GM12878 (cell line): Measurements from ENCODE around the gene STAMBPL1. TPM values are rescaled to one million over a fixed set of nuclear protein-coding genes. Genes with fewer than 3 reads are reported as not detected.

Source experiments
- CBX3 ChIP-seq: fragments of 200-600 bp; sonication (generic); IDR thresholded peaks from 2 replicates; pipeline ENCODE4 v1.6.1; 2016; ENCODE audit warnings: low read depth, borderline replicate concordance
- CBX5 ChIP-seq: sonication (generic); IDR thresholded peaks from 2 replicates; pipeline ENCODE4 v1.6.1; 2016; ENCODE audit warnings: low read depth, moderate library complexity, mild to moderate bottlenecking, inconsistent platforms
- CEBPZ ChIP-seq: fragments of 150-350 bp; IDR thresholded peaks from 2 replicates; pipeline ENCODE4 v1.6.1; 2016; ENCODE audit warnings: low read depth, low read length
- CHD2 ChIP-seq: IDR thresholded peaks from 2 replicates; pipeline ENCODE4 v1.6.1; 2011; ENCODE audit warnings: low read depth, low read length, improper control_type of control experiment, borderline replicate concordance
- CHD4 ChIP-seq: fragments of 200-600 bp; sonication (generic); IDR thresholded peaks from 2 replicates; pipeline ENCODE4 v1.6.1; 2016; ENCODE audit warnings: mild to moderate bottlenecking
- DPF2 ChIP-seq: fragments of 450-650 bp; IDR thresholded peaks from 2 replicates; pipeline ENCODE4 v1.6.1; 2017; ENCODE audit warnings: mild to moderate bottlenecking
- HDAC2 ChIP-seq: fragments of 200-600 bp; sonication (generic); IDR thresholded peaks from 2 replicates; pipeline ENCODE4 v1.6.1; 2017
- HDGF ChIP-seq: fragments of 450-650 bp; IDR thresholded peaks from 2 replicates; pipeline ENCODE4 v1.6.1; 2016; ENCODE audit warnings: antibody characterized with exemption
- LARP7 ChIP-seq: fragments of 450-650 bp; IDR thresholded peaks from 2 replicates; pipeline ENCODE4 v1.6.1; 2017; ENCODE audit warnings: mild to moderate bottlenecking
- MTA2 ChIP-seq: fragments of 450-650 bp; IDR thresholded peaks from 2 replicates; pipeline ENCODE4 v1.6.1; 2016; ENCODE audit warnings: low read depth, mild to moderate bottlenecking, moderate library complexity
- MYB ChIP-seq: fragments of 150-350 bp; IDR thresholded peaks from 2 replicates; pipeline ENCODE4 v1.6.1; 2014; ENCODE audit warnings: mild to moderate bottlenecking, low read depth, low read length, borderline replicate concordance
- NFYB ChIP-seq: IDR thresholded peaks from 2 replicates; pipeline ENCODE4 v1.6.1; 2011; ENCODE audit warnings: low read depth, mild to moderate bottlenecking, low read length, improper control_type of control experiment, moderate library complexity; ENCODE audit not compliant: insufficient read depth
- POLR2A ChIP-seq: IDR thresholded peaks from 2 replicates; pipeline ENCODE4 v1.6.1; 2011; ENCODE audit warnings: low read depth, mild to moderate bottlenecking, low read length
- RBBP5 ChIP-seq: fragments of 200-600 bp; sonication (generic); conservative IDR thresholded peaks from 2 replicates; pipeline ENCODE4 v1.6.1; 2016
- RFX5 ChIP-seq: IDR thresholded peaks from 2 replicates; pipeline ENCODE4 v1.6.1; 2011; ENCODE audit warnings: low read depth, low read length, improper control_type of control experiment
- SMAD5 ChIP-seq: IDR thresholded peaks from 2 replicates; pipeline ENCODE4 v1.6.1; 2016; ENCODE audit warnings: antibody characterized with exemption, low read depth
- SREBF1 ChIP-seq: IDR thresholded peaks from 2 replicates; pipeline ENCODE4 v1.6.1; 2012; ENCODE audit warnings: mild to moderate bottlenecking, low read length
- SREBF2 ChIP-seq: IDR thresholded peaks from 2 replicates; pipeline ENCODE4 v1.6.1; 2012; ENCODE audit warnings: mild to moderate bottlenecking, low read length
- STAT3 ChIP-seq: IDR thresholded peaks from 2 replicates; pipeline ENCODE4 v1.6.1; 2011; ENCODE audit warnings: low read depth, low read length, improper control_type of control experiment
- TBL1XR1 ChIP-seq: IDR thresholded peaks from 2 replicates; pipeline ENCODE4 v1.6.1; 2012; ENCODE audit warnings: low read depth, low read length, improper control_type of control experiment
- USF1 ChIP-seq: IDR thresholded peaks from 2 replicates; pipeline ENCODE4 v1.6.1; 2011; ENCODE audit warnings: borderline replicate concordance, low read depth, mild to moderate bottlenecking, moderate library complexity, mixed read lengths, low read length; ENCODE audit not compliant: insufficient read depth; ENCODE audit errors: extremely low read length
- USF2 ChIP-seq: IDR thresholded peaks from 2 replicates; pipeline ENCODE4 v1.6.1; 2011; ENCODE audit warnings: low read depth, low read length, improper control_type of control experiment, borderline replicate concordance
- WRNIP1 ChIP-seq: IDR thresholded peaks from 2 replicates; pipeline ENCODE4 v1.6.1; 2011; ENCODE audit warnings: low read depth, low read length, improper control_type of control experiment, borderline replicate concordance
- YY1 ChIP-seq: IDR thresholded peaks from 2 replicates; pipeline ENCODE4 v1.6.1; 2011; ENCODE audit warnings: low read depth, mild to moderate bottlenecking, low read length
- ZBTB11 ChIP-seq: fragments of 450-650 bp; formaldehyde crosslinking; IDR thresholded peaks from 2 replicates; pipeline ENCODE4 v1.5.0; 2022; ENCODE audit warnings: mild to moderate bottlenecking, missing genetic modification characterization
- polyA plus RNA-seq, 11 experiments: library from polyadenylated mRNA; depleted of rRNA in 4 of 11; unstranded in 6 of 11; stranded (reverse) in 5 of 11; fragments of >200 nt; fragmentation: Nextera tagmentation in 4 of 11; fragmentation: Illumina TruSeq in 1 of 11; extraction: Ambion mirVana in 4 of 11; extraction: Trizol in 1 of 11; gene quantifications; 1 replicate in 1 of 11; 2 replicates in 10 of 11; pipeline versions ENCODE4 v1.2.1 to v1.2.3, GENCODE V29; 2011 to 2016; ENCODE audit warnings: inconsistent platforms in 2 of 11, missing spikeins in 2 of 11, low read depth in 1 of 11
- total RNA-seq, 4 experiments: library from RNA; depleted of rRNA in 3 of 4; stranded (reverse); fragments of >200 nt in 3 of 4; fragmentation: Illumina TruSeq in 1 of 4; extraction: Trizol in 1 of 4; gene quantifications; 2 replicates each; pipeline versions ENCODE4 v1.2.1 to v1.2.3, GENCODE V29; 2013 to 2021

STAMBPL1 gene
- total and polyA plus RNA-seq, 10 of the 15 experiments (the other 5 are each of a cell fraction or from before 2014, with no cell fraction given) = 7.5 to 44.1 (median 25.4) TPM

- no peak for TF ChIP-seq ZBTB11 (CRISPR knock-in tag)
- peak; percentile 96 for TF ChIP-seq POLR2A
- TF ChIP-seq CBX5 = 0 out of 2 replicates have a peak, but pooled peaks have one; percentile 76
- TF ChIP-seq SREBF2 = no peak
- peak; percentile 87 for TF ChIP-seq DPF2
- no peak for TF ChIP-seq RFX5
- no peak for TF ChIP-seq TBL1XR1
- TF ChIP-seq NFYB = no peak
- no peak for TF ChIP-seq USF1
- peak; percentile 83 for TF ChIP-seq HDGF
- 0 out of 2 replicates have a peak, but pooled peaks have one; percentile 0 for TF ChIP-seq MTA2
- no peak for TF ChIP-seq CHD4
- TF ChIP-seq HDAC2 = no peak
- TF ChIP-seq USF2 = no peak
- TF ChIP-seq RBBP5 = 0 out of 2 replicates have a peak, but pooled peaks have one; percentile 44
- peak; percentile 97 for TF ChIP-seq LARP7
- TF ChIP-seq CBX3 = no peak
- no peak for TF ChIP-seq SREBF1
- peak; percentile 51 for TF ChIP-seq YY1
- TF ChIP-seq CEBPZ = no peak
- no peak for TF ChIP-seq MYB
- no peak for TF ChIP-seq STAT3
- TF ChIP-seq SMAD5 = no peak; the same call in none of the 2 replicates
- TF ChIP-seq WRNIP1 = no peak
- peak; percentile 56; the same call in 1 of the 2 replicates for TF ChIP-seq CHD2
Observed at GRCh38 chr10:88880282-88881076, 434 bp downstream of the STAMBPL1 start (continued).
